Measurements from ENCODE around the gene JARID2.

JARID2 gene

GRCh38 chr6:15556711-15557110, 310.8 kb downstream of the JARID2 start:
- DNase-seq: no peak

DNA sequence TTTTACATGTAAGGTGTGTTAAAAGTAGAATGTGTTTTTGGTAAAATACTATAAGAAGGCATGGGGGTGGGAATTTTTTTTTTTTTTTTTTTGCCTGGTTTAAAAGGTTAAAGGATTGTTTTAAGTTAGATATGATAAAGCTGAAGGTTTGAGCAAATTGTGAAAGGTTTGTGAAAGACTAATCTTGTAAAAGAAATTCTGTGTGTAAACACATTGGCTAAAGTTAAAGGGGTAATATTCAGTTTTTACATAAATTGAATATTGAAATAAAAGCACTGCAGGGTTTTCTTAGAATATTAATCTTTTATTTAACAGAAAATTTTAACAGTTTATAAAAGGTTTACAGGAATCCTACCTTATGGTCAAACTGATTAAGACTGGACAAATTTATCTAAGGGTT, 311.3 kb downstream of the JARID2 start:
- DNase-seq: no peak

GRCh38 chr6:15560713-15561112, 314.8 kb downstream of the JARID2 start:
- DNase-seq: no peak

DNA sequence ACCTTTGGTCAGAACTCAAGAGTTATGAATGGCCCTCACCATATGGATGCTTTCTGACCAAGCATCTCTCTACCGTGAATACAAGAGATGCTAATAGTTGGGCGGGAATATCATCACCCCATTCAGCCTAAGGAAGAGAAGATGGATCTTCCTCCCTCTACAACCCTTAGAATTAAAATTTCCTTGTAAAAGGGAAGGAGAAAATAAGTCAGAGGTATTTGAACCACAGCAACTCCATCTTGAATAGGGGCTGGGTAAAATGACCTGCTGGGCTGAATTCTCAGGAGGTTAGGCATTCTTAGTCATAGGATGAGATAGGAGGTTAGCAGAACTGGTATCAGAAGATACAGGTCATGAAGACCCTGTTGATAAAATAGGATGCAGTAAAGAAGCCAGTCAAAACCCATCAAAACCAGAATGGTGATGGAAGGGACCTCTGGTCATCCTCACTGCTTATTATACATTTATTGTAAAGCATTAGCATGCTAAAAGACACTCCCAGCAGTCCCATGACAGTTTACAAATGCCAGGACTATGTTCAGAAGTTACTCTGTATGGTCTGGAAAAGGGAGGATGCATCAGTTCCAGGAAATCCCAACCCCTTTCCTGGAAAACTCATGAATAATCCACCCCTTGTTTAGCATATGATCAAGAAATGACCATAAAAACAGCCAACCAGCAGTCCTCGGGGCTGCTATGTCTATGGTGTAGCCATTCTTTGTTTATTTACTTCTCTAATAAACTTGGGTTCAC, 315.8 kb downstream of the JARID2 start:
- DNase-seq: no peak

- no peak for DNase-seq
These were observed 317.1 kb downstream of the JARID2 start for GRCh38 chr6:15562977-15563376.

- no peak for DNase-seq
These were observed 323.4 kb downstream of the JARID2 start for GRCh38 chr6:15569035-15569995.

DNA sequence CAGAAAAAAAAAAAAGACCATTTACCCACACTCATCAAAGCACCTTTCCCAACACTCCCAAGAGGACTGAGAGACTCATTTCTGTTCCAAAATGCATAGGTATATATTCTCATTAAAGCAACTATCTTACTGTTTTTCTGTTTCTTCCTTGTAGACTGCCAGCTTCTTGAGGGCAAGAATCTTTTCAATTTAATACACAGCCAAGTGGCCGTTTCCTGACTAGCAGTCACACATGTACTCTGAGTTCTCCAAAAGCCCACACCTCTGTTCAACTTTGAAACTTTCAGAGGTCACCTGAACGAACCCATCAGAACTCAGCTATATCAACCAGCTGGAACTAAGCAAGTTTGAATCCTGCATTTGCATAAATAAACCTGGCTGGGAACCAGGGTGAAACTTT, 324.3 kb downstream of the JARID2 start:
- no peak for DNase-seq
